Ovary (tissue), 3 donors: ENCODE measurements around the gene GPX6.

Source experiments
- EP300 ChIP-seq: sonication (generic); formaldehyde crosslinking; IDR thresholded peaks from one replicate; pipeline ENCODE4 v1.6.1; 2017; ENCODE audit warnings: antibody characterized with exemption
- POLR2A ChIP-seq: fragments of 450-650 bp; IDR thresholded peaks from one replicate; pipeline ENCODE4 v1.6.1; 2017; ENCODE audit warnings: antibody characterized with exemption, mild to moderate bottlenecking, moderate library complexity
- TF ChIP-seq, protein P1 (sequence below), 3 donors: fragments of 450-650 bp in 2 of 3; fragments of 200-600 bp in 1 of 3; IDR thresholded peaks; one replicate each; pipeline versions ENCODE4 v1.5.1 to v1.8.0; 2016 to 2022; ENCODE audit warnings: antibody characterized with exemption in 3 of 3, mild to moderate bottlenecking in 1 of 3
- donor health status: DM: no; HTN: no; CAD: no.

DNA sequence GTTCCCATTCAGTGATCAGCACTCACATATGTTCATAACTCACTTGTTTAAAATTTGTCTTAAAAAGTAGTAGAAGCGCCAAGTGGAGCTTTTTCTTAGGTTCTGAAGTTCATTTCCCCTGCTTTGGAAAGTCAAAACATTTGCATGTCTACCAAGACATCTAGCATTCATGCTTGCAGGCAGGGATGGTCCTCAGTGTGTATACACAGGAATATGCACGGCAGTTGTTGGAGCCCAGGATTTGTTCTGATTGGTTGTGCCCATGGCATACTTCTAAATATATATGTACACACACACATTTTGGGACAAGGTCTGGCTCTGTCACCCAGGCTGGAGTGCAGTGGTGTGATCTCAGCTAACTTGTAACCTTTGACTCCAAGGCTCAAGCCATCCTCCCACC is 2.4 kb upstream of the GPX6 start:
- TF ChIP-seq, protein P1, sequence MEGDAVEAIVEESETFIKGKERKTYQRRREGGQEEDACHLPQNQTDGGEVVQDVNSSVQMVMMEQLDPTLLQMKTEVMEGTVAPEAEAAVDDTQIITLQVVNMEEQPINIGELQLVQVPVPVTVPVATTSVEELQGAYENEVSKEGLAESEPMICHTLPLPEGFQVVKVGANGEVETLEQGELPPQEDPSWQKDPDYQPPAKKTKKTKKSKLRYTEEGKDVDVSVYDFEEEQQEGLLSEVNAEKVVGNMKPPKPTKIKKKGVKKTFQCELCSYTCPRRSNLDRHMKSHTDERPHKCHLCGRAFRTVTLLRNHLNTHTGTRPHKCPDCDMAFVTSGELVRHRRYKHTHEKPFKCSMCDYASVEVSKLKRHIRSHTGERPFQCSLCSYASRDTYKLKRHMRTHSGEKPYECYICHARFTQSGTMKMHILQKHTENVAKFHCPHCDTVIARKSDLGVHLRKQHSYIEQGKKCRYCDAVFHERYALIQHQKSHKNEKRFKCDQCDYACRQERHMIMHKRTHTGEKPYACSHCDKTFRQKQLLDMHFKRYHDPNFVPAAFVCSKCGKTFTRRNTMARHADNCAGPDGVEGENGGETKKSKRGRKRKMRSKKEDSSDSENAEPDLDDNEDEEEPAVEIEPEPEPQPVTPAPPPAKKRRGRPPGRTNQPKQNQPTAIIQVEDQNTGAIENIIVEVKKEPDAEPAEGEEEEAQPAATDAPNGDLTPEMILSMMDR (IDR thresholded peaks at IDR 0.05) = no peak
- no peak for TF ChIP-seq POLR2A
- TF ChIP-seq EP300 = no peak
